A549 treated with Mapracorat at 1 μM for 4 hours (cell line): Measurements from ENCODE around the gene AAMDC. TPM values are rescaled to one million over a fixed set of nuclear protein-coding genes. Genes with fewer than 3 reads are reported as not detected.

ENCODE experiments used
- total RNA-seq: library from RNA; stranded (reverse); fragments of 200-300 nt; extraction: Qiagen RNA extraction; gene quantifications from 5 replicates; pipeline ENCODE4 v1.2.3, GENCODE V29; 2022

The AAMDC gene
- total RNA-seq = 23.6 to 40.2 TPM (median 26.1 TPM) in 5 replicates

GRCh38 chr11:77820565-77821348 is at the start of gene AAMDC, which contains the start of gene RSF1:
Gene AAMDC (plus strand): TSS chr11:77821144. CDS start chr11:77842497, 21,353 bp downstream.
Gene RSF1 (minus strand): TSS chr11:77820722. CDS start chr11:77820714, 8 bp downstream.

Other genes with a start within 250 kb of the AAMDC start
- gene AQP11, start 231.2 kb upstream of the AAMDC start, total RNA-seq = 0.94 to 1.7 TPM (median 1.6 TPM) in 5 replicates
- gene CLNS1A, start 183.3 kb upstream of the AAMDC start, total RNA-seq = 142 to 181 TPM (median 146 TPM) in 5 replicates
- gene RSF1, start 422 bp upstream of the AAMDC start, total RNA-seq = 12.4 to 19.7 TPM (median 16.9 TPM) in 5 replicates
- gene INTS4, start 173.5 kb downstream of the AAMDC start, total RNA-seq = 15.0 to 21.8 TPM (median 19.2 TPM) in 5 replicates
- gene KCTD14, start 202.1 kb downstream of the AAMDC start, total RNA-seq = 1.4 to 2.1 TPM (median 1.6 TPM) in 5 replicates
- gene THRSP, start 242.7 kb downstream of the AAMDC start, total RNA-seq = not detected in 5 replicates